Measurements from ENCODE around the gene ZDHHC4.

ZDHHC4 gene

DNA sequence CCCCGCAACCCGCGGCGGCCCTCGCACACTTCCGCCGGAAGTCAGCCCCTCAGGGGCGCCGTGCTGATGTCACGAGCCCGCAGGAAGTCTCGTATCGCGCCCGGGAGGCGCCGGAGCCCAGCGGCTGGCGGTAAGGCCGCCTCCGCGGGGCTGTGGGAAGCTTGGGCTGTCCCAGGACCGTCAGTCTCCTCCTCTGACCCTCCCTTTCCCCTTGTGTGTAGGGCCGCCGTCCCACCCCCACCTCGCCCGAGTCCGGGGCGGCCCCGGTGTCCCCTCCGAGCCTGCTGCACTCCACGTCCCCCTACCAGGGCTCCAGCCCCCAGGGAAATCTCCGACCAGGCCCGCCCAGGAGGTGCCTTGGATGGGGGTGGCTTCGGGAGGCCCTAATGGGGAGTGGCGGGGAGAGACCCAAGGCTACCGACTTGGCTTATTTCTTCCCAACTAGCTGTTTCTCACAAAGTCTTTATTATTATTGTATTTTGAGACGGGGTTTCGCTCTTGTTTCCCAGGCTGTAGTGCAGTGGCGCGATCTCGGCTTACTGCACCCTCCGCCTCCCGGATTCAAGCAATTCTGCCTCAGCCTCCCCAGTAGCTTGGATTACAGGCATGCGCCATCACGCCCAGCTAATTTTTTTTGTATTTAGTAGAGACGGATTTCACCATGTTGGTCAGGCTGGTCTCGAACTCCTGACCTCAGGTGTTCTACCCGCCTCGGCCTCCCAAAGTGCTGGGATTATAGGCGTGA, at the start of gene ZDHHC4:
ZDHHC4 (plus strand) TSS at position 86 of the 745 bp plus-strand sequence. CDS start 3,108 bp downstream, outside the sequence.
- Histone ChIP-seq H3K27me3 (ENCODE audit: control insufficient read depth in 5 of 5, insufficient read depth in 4 of 5, low read length in 5 of 5) (peaks cover 0 to 4% (median 0%) of the 10 kb centered on the region in 5 donors), H3K4me1 (ENCODE audit: control insufficient read depth in 5 of 5, insufficient read depth in 5 of 5, low read length in 5 of 5) (peaks cover 0 to 17% (median 13%) of the 10 kb centered on the region in 5 donors), H3K4me3 (ENCODE audit: low read depth in 1 of 5, low read length in 5 of 5) (peak within 1 kb of the TSS; percentile 71 to 81 (median 78)), H3K27ac (ENCODE audit: low read depth, low read length) (peak within 1 kb of the TSS; percentile 91), H3K9me3 (ENCODE audit: control insufficient read depth in 5 of 5, low read length in 5 of 5) (no peaks in the 10 kb centered on the region), H3K36me3 (ENCODE audit: control insufficient read depth in 5 of 5, insufficient read depth in 5 of 5, low read length in 5 of 5) (peaks cover 7 to 26% (median 18%) of the 10 kb centered on the region in 5 donors), H3K9ac (ENCODE audit: low read length in 5 of 5) (peak within 1 kb of the TSS; percentile 56 to 94 (median 86))

DNA sequence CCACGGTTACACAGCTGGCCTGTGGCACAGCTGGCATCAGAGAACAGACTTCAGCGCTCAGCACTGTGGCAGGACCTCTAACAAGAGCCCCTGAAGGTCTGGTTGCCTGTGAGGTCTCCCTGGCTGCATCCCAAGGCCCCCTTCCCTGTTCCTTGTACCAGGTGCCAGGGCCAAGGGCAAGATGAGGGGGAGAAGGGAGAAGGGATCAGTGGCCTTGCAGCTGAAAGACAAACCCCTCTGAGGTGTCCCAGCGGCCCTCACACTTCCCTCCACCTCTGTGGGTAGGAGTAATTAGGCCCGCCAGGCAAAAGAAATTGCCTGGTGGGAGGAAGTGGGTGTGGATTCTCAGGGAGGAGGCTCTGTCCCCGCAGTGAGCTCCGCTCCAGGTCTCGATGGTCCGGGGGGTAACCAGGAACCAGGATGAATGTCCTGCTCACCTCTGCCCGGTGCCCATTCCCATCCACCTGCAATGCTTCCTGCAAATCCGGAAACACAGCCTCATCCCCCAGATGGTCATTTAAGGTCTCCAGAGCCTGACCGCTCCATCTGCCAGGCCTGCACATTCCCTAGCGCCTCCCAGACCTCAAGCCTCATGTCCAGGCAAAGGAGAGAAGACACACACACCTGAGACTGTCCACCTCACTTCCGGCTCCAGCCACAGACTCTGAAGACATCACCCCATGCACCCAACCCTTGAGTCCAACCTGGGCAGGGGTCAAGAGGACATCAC, 48.7 kb upstream of the ZDHHC4 start:
- Histone ChIP-seq H3K9me3 (ENCODE audit: control insufficient read depth in 5 of 5, low read length in 5 of 5) (no peaks in the 10 kb centered on the region), H3K27ac (ENCODE audit: low read depth, low read length) (no peak overlapping the region), H3K36me3 (ENCODE audit: control insufficient read depth in 5 of 5, insufficient read depth in 5 of 5, low read length in 5 of 5) (no peaks in the 10 kb centered on the region), H3K4me1 (ENCODE audit: control insufficient read depth in 5 of 5, insufficient read depth in 5 of 5, low read length in 5 of 5) (peaks cover 0 to 15% (median 8%) of the 10 kb centered on the region in 5 donors), H3K4me3 (ENCODE audit: low read depth in 1 of 5, low read length in 5 of 5) (no peak overlapping the region), H3K9ac (ENCODE audit: low read length in 5 of 5) (no peak overlapping the region), H3K27me3 (ENCODE audit: control insufficient read depth in 5 of 5, insufficient read depth in 4 of 5, low read length in 5 of 5) (peaks cover 16 to 72% (median 46%) of the 10 kb centered on the region in 5 donors)

DNA sequence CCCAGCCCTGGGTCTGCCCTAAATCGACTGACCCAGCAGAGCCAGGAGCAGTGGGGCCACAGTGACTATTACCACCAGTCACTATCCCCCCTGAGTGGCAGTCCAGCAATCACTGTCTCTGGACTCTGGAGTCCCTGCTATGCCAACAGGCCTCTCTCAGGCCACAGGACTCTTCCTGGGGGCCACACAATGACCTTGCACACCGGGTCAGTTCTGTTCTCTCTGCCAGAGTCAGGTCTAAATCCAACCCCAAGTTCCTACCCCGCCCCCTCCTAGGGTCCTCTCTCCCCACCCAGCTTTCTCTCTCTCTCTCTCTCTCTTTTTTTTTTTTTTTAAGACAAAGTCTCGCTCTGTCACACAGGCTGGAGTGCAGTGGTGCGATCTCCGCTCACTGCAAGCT, 47.6 kb upstream of the ZDHHC4 start:
- H3K9me3 ChIP-seq (ENCODE audit: control insufficient read depth in 5 of 5, low read length in 5 of 5) = no peaks in the 10 kb centered on the region
- peaks cover 16 to 68% (median 43%) of the 10 kb centered on the region in 5 donors for H3K27me3 ChIP-seq (ENCODE audit: control insufficient read depth in 5 of 5, insufficient read depth in 4 of 5, low read length in 5 of 5)
- H3K4me3 ChIP-seq (ENCODE audit: low read depth in 1 of 5, low read length in 5 of 5) = no peak overlapping the region
- H3K36me3 ChIP-seq (ENCODE audit: control insufficient read depth in 5 of 5, insufficient read depth in 5 of 5, low read length in 5 of 5) = no peaks in the 10 kb centered on the region
- H3K9ac ChIP-seq (ENCODE audit: low read length in 5 of 5) = no peak overlapping the region
- H3K4me1 ChIP-seq (ENCODE audit: control insufficient read depth in 5 of 5, insufficient read depth in 5 of 5, low read length in 5 of 5) = peaks cover 0 to 15% (median 8%) of the 10 kb centered on the region in 5 donors
- H3K27ac ChIP-seq (ENCODE audit: low read depth, low read length) = no peak overlapping the region

GRCh38 chr7:6530626-6531491, 46.4 kb upstream of the ZDHHC4 start:
- Histone ChIP-seq H3K27me3 (ENCODE audit: control insufficient read depth in 5 of 5, insufficient read depth in 4 of 5, low read length in 5 of 5) (peaks cover 21 to 64% (median 43%) of the 10 kb centered on the region in 5 donors), H3K27ac (ENCODE audit: low read depth, low read length) (no peak overlapping the region)

GRCh38 chr7:6531492-6532279, 45.6 kb upstream of the ZDHHC4 start:
- H3K9me3 ChIP-seq (ENCODE audit: control insufficient read depth in 5 of 5, low read length in 5 of 5) = no peaks in the 10 kb centered on the region
- no peaks in the 10 kb centered on the region for H3K36me3 ChIP-seq (ENCODE audit: control insufficient read depth in 5 of 5, insufficient read depth in 5 of 5, low read length in 5 of 5)
- no peak overlapping the region for H3K27ac ChIP-seq (ENCODE audit: low read depth, low read length)
- peaks cover 0 to 17% (median 7%) of the 10 kb centered on the region in 5 donors for H3K4me1 ChIP-seq (ENCODE audit: control insufficient read depth in 5 of 5, insufficient read depth in 5 of 5, low read length in 5 of 5)
- no peak overlapping the region for H3K9ac ChIP-seq (ENCODE audit: low read length in 5 of 5)
- peaks cover 24 to 68% (median 43%) of the 10 kb centered on the region in 5 donors for H3K27me3 ChIP-seq (ENCODE audit: control insufficient read depth in 5 of 5, insufficient read depth in 4 of 5, low read length in 5 of 5)
- no peak overlapping the region for H3K4me3 ChIP-seq (ENCODE audit: low read depth in 1 of 5, low read length in 5 of 5)

More at GRCh38 chr7:6530626-6531491, 46.4 kb upstream of the ZDHHC4 start:
- H3K9me3 ChIP-seq (ENCODE audit: control insufficient read depth in 5 of 5, low read length in 5 of 5) = no peaks in the 10 kb centered on the region
- H3K36me3 ChIP-seq (ENCODE audit: control insufficient read depth in 5 of 5, insufficient read depth in 5 of 5, low read length in 5 of 5) = no peaks in the 10 kb centered on the region
- no peak overlapping the region for H3K9ac ChIP-seq (ENCODE audit: low read length in 5 of 5)
- peaks cover 0 to 15% (median 8%) of the 10 kb centered on the region in 5 donors for H3K4me1 ChIP-seq (ENCODE audit: control insufficient read depth in 5 of 5, insufficient read depth in 5 of 5, low read length in 5 of 5)
- H3K4me3 ChIP-seq (ENCODE audit: low read depth in 1 of 5, low read length in 5 of 5) = no peak overlapping the region

DNA sequence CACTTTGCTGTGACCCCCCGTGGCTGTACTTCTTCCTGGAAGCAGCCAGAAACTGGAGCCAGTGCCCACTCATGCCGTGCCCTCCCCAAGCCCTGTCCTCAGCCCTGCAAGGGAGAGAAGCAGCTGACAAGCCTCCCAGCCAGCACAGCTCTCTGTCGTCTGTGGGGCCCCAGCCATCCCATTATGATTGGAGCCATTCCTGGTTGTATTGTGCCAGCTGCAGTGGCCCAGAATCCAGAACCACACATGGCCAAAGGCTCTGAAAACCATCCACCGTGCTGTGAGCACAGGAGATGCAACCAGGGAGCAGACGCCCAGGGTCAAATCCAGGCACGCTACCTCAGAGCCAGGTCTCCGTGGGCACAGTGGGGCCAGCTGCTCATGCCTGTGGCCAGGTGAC, 44.7 kb upstream of the ZDHHC4 start:
- no peaks in the 10 kb centered on the region for H3K36me3 ChIP-seq (ENCODE audit: control insufficient read depth in 5 of 5, insufficient read depth in 5 of 5, low read length in 5 of 5)
- peaks cover 0 to 12% (median 3%) of the 10 kb centered on the region in 5 donors for H3K4me1 ChIP-seq (ENCODE audit: control insufficient read depth in 5 of 5, insufficient read depth in 5 of 5, low read length in 5 of 5)
- H3K9me3 ChIP-seq (ENCODE audit: control insufficient read depth in 5 of 5, low read length in 5 of 5) = no peaks in the 10 kb centered on the region
- H3K4me3 ChIP-seq (ENCODE audit: low read depth in 1 of 5, low read length in 5 of 5) = no peak overlapping the region
- no peak overlapping the region for H3K9ac ChIP-seq (ENCODE audit: low read length in 5 of 5)
- no peak overlapping the region for H3K27ac ChIP-seq (ENCODE audit: low read depth, low read length)
- peaks cover 24 to 67% (median 34%) of the 10 kb centered on the region in 5 donors for H3K27me3 ChIP-seq (ENCODE audit: control insufficient read depth in 5 of 5, insufficient read depth in 4 of 5, low read length in 5 of 5)

DNA sequence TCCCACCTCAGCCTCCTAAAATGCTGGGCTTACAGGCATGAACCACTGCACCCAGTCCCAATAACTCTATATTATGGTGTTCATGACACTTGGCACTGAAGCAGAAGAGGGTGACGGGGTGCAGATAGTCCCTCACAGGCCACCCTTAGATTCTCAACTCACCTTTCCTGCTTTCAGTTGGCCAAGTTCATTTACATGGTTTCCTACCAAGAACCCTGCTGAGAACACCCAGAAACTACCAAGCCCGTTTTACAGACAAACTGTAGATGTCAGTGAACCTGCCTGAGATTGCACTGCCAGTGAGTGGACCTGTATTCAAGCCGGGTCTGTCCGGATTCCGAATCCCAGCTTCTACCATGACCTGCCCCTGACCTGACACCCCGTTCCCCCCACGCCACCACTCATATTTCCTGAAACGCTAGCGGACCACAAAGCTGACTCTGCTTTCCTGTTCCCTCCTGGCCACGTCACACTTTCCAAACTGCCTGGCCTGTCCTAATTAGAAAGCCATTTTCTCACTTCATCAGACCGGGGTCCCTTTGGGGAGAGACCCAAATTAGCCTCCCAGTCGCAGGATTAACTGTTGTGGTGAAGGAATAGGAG, 43.3 kb upstream of the ZDHHC4 start:
- Histone ChIP-seq H3K9me3 (ENCODE audit: control insufficient read depth in 5 of 5, low read length in 5 of 5) (no peaks in the 10 kb centered on the region), H3K27ac (ENCODE audit: low read depth, low read length) (no peak overlapping the region), H3K36me3 (ENCODE audit: control insufficient read depth in 5 of 5, insufficient read depth in 5 of 5, low read length in 5 of 5) (no peaks in the 10 kb centered on the region), H3K4me1 (ENCODE audit: control insufficient read depth in 5 of 5, insufficient read depth in 5 of 5, low read length in 5 of 5) (peaks cover 0 to 12% (median 3%) of the 10 kb centered on the region in 5 donors), H3K9ac (ENCODE audit: low read length in 5 of 5) (no peak overlapping the region), H3K27me3 (ENCODE audit: control insufficient read depth in 5 of 5, insufficient read depth in 4 of 5, low read length in 5 of 5) (peaks cover 28 to 63% (median 32%) of the 10 kb centered on the region in 5 donors), H3K4me3 (ENCODE audit: low read depth in 1 of 5, low read length in 5 of 5) (no peak overlapping the region)

DNA sequence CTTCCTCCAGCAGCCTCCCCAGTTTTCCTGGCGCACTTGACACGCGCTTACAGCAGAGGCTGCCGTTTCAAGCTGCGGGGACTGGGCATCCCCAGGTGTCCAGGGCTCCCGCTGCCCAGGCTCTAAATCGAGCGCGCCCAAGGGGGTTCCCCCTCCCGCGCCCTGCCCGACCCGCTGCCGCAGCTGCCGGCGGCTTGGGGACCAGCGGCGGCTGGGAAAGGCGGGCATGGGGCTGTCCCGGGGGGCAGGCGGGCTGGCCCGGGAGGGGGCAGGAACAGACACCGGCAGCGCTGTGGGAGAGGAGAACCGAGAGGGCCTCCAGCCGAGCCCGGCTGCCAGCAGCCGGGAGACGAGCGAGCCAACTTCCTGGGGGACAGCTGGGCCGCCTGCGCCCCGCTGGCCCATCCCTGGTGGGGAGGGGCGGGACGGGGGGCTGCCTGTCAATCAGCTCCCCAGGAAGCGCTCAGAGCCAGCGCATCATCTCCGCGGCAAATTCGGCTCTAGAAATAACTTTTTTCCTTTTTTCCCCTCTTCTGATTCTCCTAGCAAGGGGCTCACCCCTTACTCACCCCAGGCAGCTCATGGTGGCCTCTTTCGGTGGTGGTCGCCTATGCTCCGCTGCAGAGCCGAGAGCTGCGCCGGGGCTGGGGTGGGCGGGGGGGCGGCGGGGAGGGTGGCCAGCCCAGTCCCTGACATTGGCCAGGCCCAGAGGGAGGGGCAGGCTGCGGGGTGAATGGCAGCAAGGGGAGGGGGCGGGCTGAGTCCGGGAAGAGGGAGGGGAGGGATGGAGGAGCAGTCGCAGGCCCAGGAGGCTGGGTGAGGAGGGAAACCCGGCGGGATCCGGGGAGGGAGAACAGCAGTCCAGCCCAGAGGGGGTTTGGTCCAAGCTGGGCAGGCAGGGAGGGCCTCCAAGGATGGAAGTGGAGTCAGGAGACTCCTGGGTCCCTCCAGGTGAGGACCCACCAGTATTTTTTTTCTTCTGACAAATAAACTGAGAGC, 40.7 kb upstream of the ZDHHC4 start:
- Histone ChIP-seq H3K9ac (ENCODE audit: low read length in 5 of 5) (no peak overlapping the region), H3K27ac (ENCODE audit: low read depth, low read length) (no peak overlapping the region), H3K4me3 (ENCODE audit: low read depth in 1 of 5, low read length in 5 of 5) (no peak overlapping the region), H3K36me3 (ENCODE audit: control insufficient read depth in 5 of 5, insufficient read depth in 5 of 5, low read length in 5 of 5) (no peaks in the 10 kb centered on the region), H3K4me1 (ENCODE audit: control insufficient read depth in 5 of 5, insufficient read depth in 5 of 5, low read length in 5 of 5) (peaks cover 0 to 6% (median 0%) of the 10 kb centered on the region in 5 donors), H3K27me3 (ENCODE audit: control insufficient read depth in 5 of 5, insufficient read depth in 4 of 5, low read length in 5 of 5) (peaks cover 21 to 47% (median 28%) of the 10 kb centered on the region in 5 donors), H3K9me3 (ENCODE audit: control insufficient read depth in 5 of 5, low read length in 5 of 5) (no peaks in the 10 kb centered on the region)
